Transverse colon (tissue), 4 donors: ENCODE data around the gene KIAA1755. TPM values are rescaled to one million over a fixed set of nuclear protein-coding genes. Genes with fewer than 3 reads are reported as not detected.

ENCODE experiments used
- DNase-seq: peaks from one replicate; pipeline ENCODE4 v3.0.0-alpha.2; 2019
- H3K27ac ChIP-seq, 4 donors: fragments of 200-600 bp; sonication (generic); 2 replicates each; pipeline ENCODE4 v1.5.1; 2016 to 2018; ENCODE audit warnings: inconsistent platforms in 4 of 4
- H3K27me3 ChIP-seq: fragments of 200-600 bp; sonication (generic); 2 replicates; pipeline ENCODE4 v1.5.1; 2017; ENCODE audit warnings: inconsistent platforms
- H3K36me3 ChIP-seq, 4 donors: fragments of 200-600 bp; sonication (generic); 2 replicates each; pipeline ENCODE4 v1.5.1; 2017 to 2019; ENCODE audit warnings: inconsistent platforms in 4 of 4
- H3K4me1 ChIP-seq, 4 donors: fragments of 200-600 bp; sonication (generic); 2 replicates each; pipeline ENCODE4 v1.5.1; 2017 to 2020; ENCODE audit warnings: inconsistent platforms in 4 of 4
- H3K4me3 ChIP-seq, 4 donors: fragments of 200-600 bp; sonication (generic); 1 replicate in 1 of 4; 2 replicates in 3 of 4; pipeline versions ENCODE4 v1.5.1 to v1.6.1; 2017 to 2019; ENCODE audit warnings: inconsistent platforms in 4 of 4
- H3K9me3 ChIP-seq, 2 donors: fragments of 200-600 bp; sonication (generic); 2 replicates each; pipeline ENCODE4 v1.5.1; 2017 to 2019; ENCODE audit warnings: inconsistent platforms in 2 of 2
- EP300 ChIP-seq: sonication (generic); formaldehyde crosslinking; IDR thresholded peaks from one replicate; pipeline ENCODE4 v1.6.1; 2017; ENCODE audit warnings: antibody characterized with exemption, low read depth
- POLR2A ChIP-seq: fragments of 450-650 bp; IDR thresholded peaks from one replicate; pipeline ENCODE4 v1.6.1; 2016; ENCODE audit warnings: antibody characterized with exemption, mild to moderate bottlenecking, moderate library complexity
- POLR2AphosphoS5 ChIP-seq, 3 donors: sonication (generic); formaldehyde crosslinking; IDR thresholded peaks; one replicate each; pipeline ENCODE4 v1.6.1; 2016; ENCODE audit warnings: antibody characterized with exemption in 3 of 3
- WGBS, 2 donors: methylation state at CpG; one replicate each; pipeline ENCODE4 v1.1.5; 2018; ENCODE audit warnings: low coverage in 1 of 2; 5-methylcytosine and 5-hydroxymethylcytosine counted together
- in situ Hi-C, 4 donors: fragments of 200-750 bp; cut with MboI; loops; one replicate each; pipeline versions ENCODE4 v1.15.0 to v1.15.1; 2017; ENCODE audit warnings: low sequenced_read_pairs in 3 of 4, low pct_ligation_motif_present in 1 of 4, low pct_unique_long_range_greater_than_20kb in 1 of 4
- intact Hi-C: fragments of 100-400 bp; cut with DNase I; formaldehyde crosslinking; loops from one replicate; pipeline ENCODE4 v1.15.1; 2023; ENCODE audit warnings: low total_unique reads
- total RNA-seq, 4 donors: library from RNA; depleted of rRNA; stranded (reverse); fragments of >200 nt; gene quantifications; one replicate each; pipeline ENCODE4 v1.1.0, GENCODE V29; 2016
- TF ChIP-seq, protein P1 (sequence below), 5 experiments: fragments of 200-600 bp in 3 of 5; fragments of 450-650 bp in 2 of 5; sonication (generic) in 3 of 5; IDR thresholded peaks; 1 replicate in 2 of 5; 2 replicates in 3 of 5; pipeline ENCODE4 v1.5.1; 2016 to 2017; ENCODE audit warnings: antibody characterized with exemption in 5 of 5, inconsistent platforms in 3 of 5, mild to moderate bottlenecking in 2 of 5, moderate library complexity in 1 of 5

Gene KIAA1755
- total RNA-seq, 4 donors from 2014 or later: 1.6 to 20.2 (median 3.7) TPM

DNA sequence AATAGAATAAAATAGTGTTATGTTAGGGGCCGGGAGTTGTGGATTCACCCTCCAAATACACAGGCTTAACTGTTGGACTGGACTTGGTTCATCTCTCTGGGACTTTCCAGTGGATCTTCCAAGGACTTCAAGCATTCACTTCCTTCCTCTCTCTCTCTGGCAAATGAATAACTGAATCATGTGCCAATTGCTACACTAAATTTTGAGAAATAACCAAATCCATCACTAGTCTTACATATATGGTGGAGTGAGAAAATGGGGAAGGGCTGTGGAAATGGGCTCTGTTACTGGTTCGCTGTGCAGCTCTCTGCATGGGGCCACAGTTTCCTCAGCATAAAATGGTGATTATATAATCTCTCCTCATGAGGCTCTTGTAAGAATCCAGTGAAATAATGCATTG lies 6.8 kb upstream of the KIAA1755 start:
- peaks cover 0 to 10% (median 4%) of the 10 kb centered on the region in 4 donors for H3K4me1 ChIP-seq
- DNase-seq: no peak
- H3K27ac ChIP-seq: no peak overlapping the region
- peaks cover 4% of the 10 kb centered on the region for H3K27me3 ChIP-seq
- H3K4me3 ChIP-seq: no peak overlapping the region
- no peak for TF ChIP-seq EP300
- TF ChIP-seq POLR2A: no peak
- TF ChIP-seq POLR2AphosphoS5 (IDR thresholded peaks at IDR 0.05): no peak
- TF ChIP-seq, protein P1, sequence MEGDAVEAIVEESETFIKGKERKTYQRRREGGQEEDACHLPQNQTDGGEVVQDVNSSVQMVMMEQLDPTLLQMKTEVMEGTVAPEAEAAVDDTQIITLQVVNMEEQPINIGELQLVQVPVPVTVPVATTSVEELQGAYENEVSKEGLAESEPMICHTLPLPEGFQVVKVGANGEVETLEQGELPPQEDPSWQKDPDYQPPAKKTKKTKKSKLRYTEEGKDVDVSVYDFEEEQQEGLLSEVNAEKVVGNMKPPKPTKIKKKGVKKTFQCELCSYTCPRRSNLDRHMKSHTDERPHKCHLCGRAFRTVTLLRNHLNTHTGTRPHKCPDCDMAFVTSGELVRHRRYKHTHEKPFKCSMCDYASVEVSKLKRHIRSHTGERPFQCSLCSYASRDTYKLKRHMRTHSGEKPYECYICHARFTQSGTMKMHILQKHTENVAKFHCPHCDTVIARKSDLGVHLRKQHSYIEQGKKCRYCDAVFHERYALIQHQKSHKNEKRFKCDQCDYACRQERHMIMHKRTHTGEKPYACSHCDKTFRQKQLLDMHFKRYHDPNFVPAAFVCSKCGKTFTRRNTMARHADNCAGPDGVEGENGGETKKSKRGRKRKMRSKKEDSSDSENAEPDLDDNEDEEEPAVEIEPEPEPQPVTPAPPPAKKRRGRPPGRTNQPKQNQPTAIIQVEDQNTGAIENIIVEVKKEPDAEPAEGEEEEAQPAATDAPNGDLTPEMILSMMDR (IDR thresholded peaks at IDR 0.05): no peak
- in situ Hi-C loops (no loop called here), intact Hi-C loops (no loop called here)
- H3K9me3 ChIP-seq: no peaks in the 10 kb centered on the region
- WGBS, 2 donors: 62 to 75% methylated on average over 2 of the region's 2 CpGs
- H3K36me3 ChIP-seq: no peaks in the 10 kb centered on the region

- no peak for DNase-seq
- no peaks in the 10 kb centered on the region for H3K36me3 ChIP-seq
- WGBS, 2 donors: 74 to 88% methylated on average over 2 of the region's 2 CpGs
- H3K27me3 ChIP-seq: peaks cover 12% of the 10 kb centered on the region
- no peaks in the 10 kb centered on the region for H3K9me3 ChIP-seq
- H3K4me3 ChIP-seq: no peak overlapping the region
- H3K27ac ChIP-seq: no peak overlapping the region
- intact Hi-C loops (no loop called here), in situ Hi-C loops (no loop called here)
- no peak for TF ChIP-seq POLR2AphosphoS5 (IDR thresholded peaks at IDR 0.05)
- no peak for TF ChIP-seq EP300
- TF ChIP-seq, protein P1 (IDR thresholded peaks at IDR 0.05): no peak
- TF ChIP-seq POLR2A: no peak
- peaks cover 0 to 8% (median 4%) of the 10 kb centered on the region in 4 donors for H3K4me1 ChIP-seq
Observed at GRCh38 chr20:38266426-38266825, 5.9 kb upstream of the KIAA1755 start.

GRCh38 chr20:38262931-38263330 lies 2.4 kb upstream of the KIAA1755 start:
- H3K27me3 ChIP-seq: peaks cover 36% of the 10 kb centered on the region
- in situ Hi-C loops (no loop called here), intact Hi-C loops (no loop called here)
- no peak for DNase-seq
- peaks cover 0 to 3% (median 0%) of the 10 kb centered on the region in 4 donors for H3K4me1 ChIP-seq
- H3K9me3 ChIP-seq: no peaks in the 10 kb centered on the region
- 83 to 87% methylated on average over 6 of the region's 6 CpGs for WGBS, 2 donors
- no peaks in the 10 kb centered on the region for H3K36me3 ChIP-seq
- TF ChIP-seq POLR2AphosphoS5 (IDR thresholded peaks at IDR 0.05): no peak
- TF ChIP-seq, protein P1 (IDR thresholded peaks at IDR 0.05): no peak
- no peak for TF ChIP-seq EP300
- TF ChIP-seq POLR2A: no peak
- no peak overlapping the region for H3K27ac ChIP-seq
- no peak overlapping the region for H3K4me3 ChIP-seq

- intact Hi-C loops (no loop called here), in situ Hi-C loops (no loop called here)
- no peak for DNase-seq
- Histone ChIP-seq H3K27ac (peak overlapping the region; percentile 75 to 87 (median 80)), H3K27me3 (peaks cover 36% of the 10 kb centered on the region), H3K9me3 (no peaks in the 10 kb centered on the region), H3K36me3 (no peaks in the 10 kb centered on the region), H3K4me3 (peak overlapping the region in 3 of 4 donors; percentile 30 to 42 (median 32)), H3K4me1 (peaks cover 0 to 3% (median 0%) of the 10 kb centered on the region in 4 donors)
- TF ChIP-seq EP300: no peak
- TF ChIP-seq POLR2AphosphoS5 (IDR thresholded peaks at IDR 0.05): no peak
- no peak for TF ChIP-seq POLR2A
- TF ChIP-seq, protein P1 (IDR thresholded peaks at IDR 0.05): no peak
- WGBS, 2 donors: 72% methylated on average over 8 of the region's 8 CpGs; no CpG with 5 or more reads in 1 of the 2 donors
Observed at GRCh38 chr20:38261054-38261390, 487 bp upstream of the KIAA1755 start.
